ENCODE results near the gene WDPCP. TPM values are rescaled to one million over a fixed set of nuclear protein-coding genes. Genes with fewer than 3 reads are reported as not detected.

WDPCP gene
- total RNA-seq, 4 donors from 2014 or later = 2.6 to 15.5 (median 10.9) TPM

DNA sequence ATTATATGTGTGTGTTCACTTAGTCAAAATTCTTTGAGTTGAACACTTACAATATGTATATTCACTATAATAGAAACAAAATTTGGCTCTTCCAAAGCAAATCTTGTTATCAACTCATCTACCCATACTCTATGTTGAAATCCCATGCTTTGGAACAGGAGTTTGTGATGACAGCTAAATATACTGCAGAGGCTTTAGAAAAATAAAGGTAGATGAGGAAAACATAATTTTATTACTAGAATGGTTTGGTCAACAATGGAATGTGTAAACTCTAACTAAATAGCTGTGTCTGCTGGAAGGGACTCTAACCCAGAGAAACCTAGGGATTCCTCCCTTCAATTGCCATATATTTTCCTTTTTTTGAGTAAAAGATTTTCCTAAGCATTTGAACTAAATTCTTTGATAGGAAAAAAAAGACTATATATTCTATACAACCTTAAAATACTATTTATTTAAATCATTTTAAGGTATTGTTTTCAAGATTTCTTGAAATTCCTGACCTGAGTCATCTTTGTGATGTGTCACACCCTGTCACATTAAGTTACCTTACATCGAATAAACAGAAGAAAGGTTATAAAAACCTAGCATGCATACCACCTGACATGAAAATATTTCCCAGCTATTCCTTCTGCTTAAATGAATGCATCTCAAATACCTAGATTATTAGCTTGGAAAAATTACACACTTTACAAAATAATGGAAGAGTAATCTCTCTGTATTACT is 362.2 kb downstream of the WDPCP start:
- Histone ChIP-seq H3K9me3 (no peaks in the 10 kb centered on the region), H3K4me3 (no peak overlapping the region), H3K4me1 (no peaks in the 10 kb centered on the region), H3K36me3 (no peaks in the 10 kb centered on the region), H3K27me3 (no peaks in the 10 kb centered on the region), H3K27ac (no peak overlapping the region)
- WGBS, 2 donors (ENCODE audit: low coverage in 1 of 2) = 65 to 67% methylated on average over 1 of the region's 1 CpG
- in situ Hi-C loops (cut with MboI; ENCODE audit: low pct_ligation_motif_present in 1 of 4, low pct_unique_long_range_greater_than_20kb in 1 of 4, low sequenced_read_pairs in 3 of 4) = no loop called here
- intact Hi-C loops (cut with DNase I; ENCODE audit: low total_unique reads) = no loop called here
- TF ChIP-seq EP300 (IDR thresholded peaks at IDR 0.05; ENCODE audit: low read depth) (no peak), POLR2A (IDR thresholded peaks at IDR 0.05) (no peak), POLR2AphosphoS5 (IDR thresholded peaks at IDR 0.05) (no peak)
- TF ChIP-seq, protein P1, sequence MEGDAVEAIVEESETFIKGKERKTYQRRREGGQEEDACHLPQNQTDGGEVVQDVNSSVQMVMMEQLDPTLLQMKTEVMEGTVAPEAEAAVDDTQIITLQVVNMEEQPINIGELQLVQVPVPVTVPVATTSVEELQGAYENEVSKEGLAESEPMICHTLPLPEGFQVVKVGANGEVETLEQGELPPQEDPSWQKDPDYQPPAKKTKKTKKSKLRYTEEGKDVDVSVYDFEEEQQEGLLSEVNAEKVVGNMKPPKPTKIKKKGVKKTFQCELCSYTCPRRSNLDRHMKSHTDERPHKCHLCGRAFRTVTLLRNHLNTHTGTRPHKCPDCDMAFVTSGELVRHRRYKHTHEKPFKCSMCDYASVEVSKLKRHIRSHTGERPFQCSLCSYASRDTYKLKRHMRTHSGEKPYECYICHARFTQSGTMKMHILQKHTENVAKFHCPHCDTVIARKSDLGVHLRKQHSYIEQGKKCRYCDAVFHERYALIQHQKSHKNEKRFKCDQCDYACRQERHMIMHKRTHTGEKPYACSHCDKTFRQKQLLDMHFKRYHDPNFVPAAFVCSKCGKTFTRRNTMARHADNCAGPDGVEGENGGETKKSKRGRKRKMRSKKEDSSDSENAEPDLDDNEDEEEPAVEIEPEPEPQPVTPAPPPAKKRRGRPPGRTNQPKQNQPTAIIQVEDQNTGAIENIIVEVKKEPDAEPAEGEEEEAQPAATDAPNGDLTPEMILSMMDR (IDR thresholded peaks at IDR 0.05) = no peak
- no peak for DNase-seq

DNA sequence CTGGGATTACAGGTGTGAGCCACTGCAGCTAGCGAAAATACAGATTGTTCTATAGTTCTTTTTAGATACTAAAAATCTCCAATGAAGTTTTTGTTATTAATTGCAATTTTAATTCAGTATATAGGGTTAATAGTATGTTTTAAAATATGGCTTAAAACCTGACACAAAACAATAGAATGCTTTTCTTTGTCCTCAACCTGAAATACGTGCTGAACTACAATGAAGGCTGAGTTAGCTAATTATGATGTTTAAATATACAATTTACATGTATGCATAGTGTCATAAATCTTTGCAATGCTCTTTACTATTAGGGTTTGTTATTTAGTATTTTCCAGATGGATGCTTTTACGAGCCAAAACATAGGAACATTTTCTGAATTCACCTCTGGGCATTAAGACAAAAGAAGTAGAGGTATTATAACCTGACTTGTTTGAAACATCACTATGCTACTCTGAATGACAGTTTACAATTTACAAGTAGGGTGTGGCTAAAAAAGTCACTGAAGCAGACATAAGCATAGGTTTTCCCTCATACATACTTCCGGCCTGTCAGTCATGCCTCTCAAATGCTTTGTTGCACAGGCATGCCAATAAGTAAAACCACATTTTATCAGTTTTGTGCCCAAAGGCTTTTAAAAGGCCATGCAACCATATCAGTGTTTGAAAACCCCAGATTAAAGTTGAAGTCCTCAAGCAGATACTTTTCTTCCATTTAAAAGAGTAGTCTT is 369.3 kb downstream of the WDPCP start:
- in situ Hi-C loops (cut with MboI; ENCODE audit: low pct_ligation_motif_present in 1 of 4, low pct_unique_long_range_greater_than_20kb in 1 of 4, low sequenced_read_pairs in 3 of 4) = no loop called here

DNA sequence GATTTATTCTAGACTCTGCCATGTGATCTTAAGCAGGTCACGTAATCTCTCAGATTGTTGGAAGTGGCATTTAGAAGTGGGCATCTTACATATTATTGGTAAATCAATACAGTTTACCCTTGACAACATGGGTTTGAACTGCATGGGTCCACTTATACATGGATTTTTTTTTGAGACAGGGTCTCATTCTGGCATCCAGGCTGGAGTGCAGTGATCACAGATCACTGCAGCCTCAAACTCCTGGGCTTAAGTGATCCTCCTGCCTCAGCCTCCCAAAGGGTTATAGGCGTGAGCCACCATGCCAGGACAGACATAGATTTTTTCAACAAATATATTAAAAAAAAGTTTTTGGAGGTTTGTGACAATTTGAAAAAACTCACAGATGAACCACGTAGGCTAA is 393.0 kb downstream of the WDPCP start:
- Histone ChIP-seq H3K4me1 (no peaks in the 10 kb centered on the region), H3K9me3 (no peaks in the 10 kb centered on the region), H3K36me3 (no peaks in the 10 kb centered on the region), H3K27me3 (no peaks in the 10 kb centered on the region), H3K4me3 (no peak overlapping the region), H3K27ac (no peak overlapping the region)
- in situ Hi-C loops (cut with MboI; ENCODE audit: low pct_ligation_motif_present in 1 of 4, low pct_unique_long_range_greater_than_20kb in 1 of 4, low sequenced_read_pairs in 3 of 4) = no loop called here
- intact Hi-C loops (cut with DNase I; ENCODE audit: low total_unique reads) = no loop called here
- no peak for DNase-seq
- WGBS, 2 donors (ENCODE audit: low coverage in 1 of 2) = 98% methylated on average over 3 of the region's 3 CpGs
- TF ChIP-seq EP300 (IDR thresholded peaks at IDR 0.05; ENCODE audit: low read depth) = no peak
- TF ChIP-seq POLR2AphosphoS5 (IDR thresholded peaks at IDR 0.05) = no peak
- TF ChIP-seq, protein P1 (IDR thresholded peaks at IDR 0.05) = no peak
- no peak for TF ChIP-seq POLR2A (IDR thresholded peaks at IDR 0.05)

More for the DNA sequence above, 369.3 kb downstream of the WDPCP start:
- no peaks in the 10 kb centered on the region for H3K9me3 ChIP-seq
- WGBS, 2 donors (ENCODE audit: low coverage in 1 of 2) = 75 to 78% methylated on average over 4 of the region's 4 CpGs
- DNase-seq = no peak
- TF ChIP-seq, protein P1 (IDR thresholded peaks at IDR 0.05) = no peak
- no peak for TF ChIP-seq EP300 (IDR thresholded peaks at IDR 0.05; ENCODE audit: low read depth)
- no peak for TF ChIP-seq POLR2A (IDR thresholded peaks at IDR 0.05)
- no peak for TF ChIP-seq POLR2AphosphoS5 (IDR thresholded peaks at IDR 0.05)
- no peak overlapping the region for H3K4me3 ChIP-seq
- H3K27me3 ChIP-seq = no peaks in the 10 kb centered on the region
- intact Hi-C loops (cut with DNase I; ENCODE audit: low total_unique reads) = no loop called here
- no peaks in the 10 kb centered on the region for H3K4me1 ChIP-seq
- H3K27ac ChIP-seq = no peak overlapping the region
- no peaks in the 10 kb centered on the region for H3K36me3 ChIP-seq

DNA sequence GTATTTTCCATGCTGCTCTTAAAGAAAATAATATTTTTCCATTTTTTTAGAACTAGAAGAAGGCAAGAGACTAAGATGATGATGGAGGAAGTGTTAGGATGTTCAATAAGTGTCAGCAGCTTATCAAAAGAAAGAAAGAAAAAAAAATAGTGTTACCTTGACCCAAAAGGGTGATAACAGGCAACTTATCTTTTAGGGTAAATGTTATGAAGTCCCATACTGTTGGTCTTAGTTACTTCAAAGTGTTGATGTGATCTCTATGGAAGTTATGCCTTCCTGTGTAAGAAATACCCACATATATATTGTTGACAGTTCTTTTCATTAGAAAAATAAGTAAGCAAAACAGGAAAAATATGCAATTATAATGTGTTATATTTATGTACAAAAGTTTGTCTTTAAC is 394.1 kb downstream of the WDPCP start:
- no peak overlapping the region for H3K4me3 ChIP-seq
- no peaks in the 10 kb centered on the region for H3K36me3 ChIP-seq
- H3K27ac ChIP-seq = no peak overlapping the region
- in situ Hi-C loops (cut with MboI; ENCODE audit: low pct_ligation_motif_present in 1 of 4, low pct_unique_long_range_greater_than_20kb in 1 of 4, low sequenced_read_pairs in 3 of 4) (no loop called here), intact Hi-C loops (cut with DNase I; ENCODE audit: low total_unique reads) (no loop called here)
- no peak for TF ChIP-seq POLR2A (IDR thresholded peaks at IDR 0.05)
- TF ChIP-seq, protein P1 (IDR thresholded peaks at IDR 0.05) = no peak
- TF ChIP-seq POLR2AphosphoS5 (IDR thresholded peaks at IDR 0.05) = no peak
- TF ChIP-seq EP300 (IDR thresholded peaks at IDR 0.05; ENCODE audit: low read depth) = no peak
- DNase-seq = no peak
- no peaks in the 10 kb centered on the region for H3K4me1 ChIP-seq
- H3K9me3 ChIP-seq = no peaks in the 10 kb centered on the region
- H3K27me3 ChIP-seq = no peaks in the 10 kb centered on the region
